Cardiac fibroblast (primary cell): ENCODE data around the gene PPM1F.

Experiments used
- DNase-seq, 2 donors: peaks; one replicate each; pipeline versions ENCODE4 v3.0.0 to v3.0.0-alpha.2; 2010; ENCODE audit warnings: low read depth in 2 of 2
- H3K4me3 ChIP-seq, 2 donors: replicated peaks in 1 of 2; 1 replicate in 1 of 2; 2 replicates in 1 of 2; pipeline ENCODE4 v1.5.1; 2011; ENCODE audit warnings: low read depth in 2 of 2, low read length in 2 of 2, mild to moderate bottlenecking in 2 of 2, moderate library complexity in 1 of 2
- TF ChIP-seq, protein P1 (sequence below): IDR thresholded peaks from one replicate; pipeline ENCODE4 v1.5.1; 2011; ENCODE audit warnings: low read depth, mild to moderate bottlenecking, low read length, inconsistent platforms

PPM1F gene

DNA sequence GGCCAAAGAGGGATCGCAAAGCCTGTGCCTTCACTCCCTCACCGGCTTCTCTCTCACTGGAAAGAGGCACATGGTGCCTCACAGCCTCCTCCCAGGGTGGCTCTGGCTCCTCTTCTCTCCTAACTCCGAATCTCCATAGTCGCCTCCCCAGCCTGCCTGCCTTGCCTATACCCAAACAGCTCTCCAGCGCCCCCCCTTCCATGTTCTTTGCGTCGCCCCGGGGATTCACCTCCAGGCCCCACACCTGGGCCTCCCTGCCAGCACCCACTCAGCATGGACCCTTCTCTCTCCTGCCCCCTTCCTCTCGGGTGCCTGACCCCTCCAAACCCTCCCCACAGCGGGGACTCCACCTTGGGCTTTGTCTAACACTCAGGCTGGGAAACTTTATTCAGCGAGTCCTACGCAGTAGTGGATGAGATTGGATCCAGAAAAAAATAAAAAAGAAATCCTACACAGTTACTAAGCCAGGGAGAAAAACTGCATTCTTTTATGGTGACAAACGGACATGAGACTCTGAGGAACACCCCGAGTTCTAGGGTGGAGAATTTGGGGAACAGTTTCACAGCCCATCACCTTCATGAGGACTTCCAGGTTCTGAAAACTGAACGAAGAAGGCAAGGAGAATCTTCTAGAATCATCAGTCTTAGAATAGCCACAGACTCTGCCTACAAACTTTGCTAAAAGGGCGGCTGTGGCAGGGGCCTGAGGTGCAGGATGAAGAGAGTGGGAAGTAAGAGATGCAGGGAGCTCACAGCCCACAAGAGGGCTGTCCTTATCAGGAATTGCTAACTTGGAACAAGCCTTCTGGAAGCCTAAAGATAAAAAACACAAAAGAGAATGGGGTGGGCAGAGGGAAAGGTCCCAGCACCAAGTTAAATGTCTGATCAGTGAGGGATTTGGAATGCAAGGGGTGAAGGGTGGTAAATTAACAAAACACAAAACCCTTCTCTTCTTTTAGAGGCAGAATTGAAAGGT, 5.3 kb downstream of the PPM1F start:
- DNase-seq: peak; percentile 55 to 73
- no peak overlapping the region for H3K4me3 ChIP-seq
- TF ChIP-seq, protein P1, sequence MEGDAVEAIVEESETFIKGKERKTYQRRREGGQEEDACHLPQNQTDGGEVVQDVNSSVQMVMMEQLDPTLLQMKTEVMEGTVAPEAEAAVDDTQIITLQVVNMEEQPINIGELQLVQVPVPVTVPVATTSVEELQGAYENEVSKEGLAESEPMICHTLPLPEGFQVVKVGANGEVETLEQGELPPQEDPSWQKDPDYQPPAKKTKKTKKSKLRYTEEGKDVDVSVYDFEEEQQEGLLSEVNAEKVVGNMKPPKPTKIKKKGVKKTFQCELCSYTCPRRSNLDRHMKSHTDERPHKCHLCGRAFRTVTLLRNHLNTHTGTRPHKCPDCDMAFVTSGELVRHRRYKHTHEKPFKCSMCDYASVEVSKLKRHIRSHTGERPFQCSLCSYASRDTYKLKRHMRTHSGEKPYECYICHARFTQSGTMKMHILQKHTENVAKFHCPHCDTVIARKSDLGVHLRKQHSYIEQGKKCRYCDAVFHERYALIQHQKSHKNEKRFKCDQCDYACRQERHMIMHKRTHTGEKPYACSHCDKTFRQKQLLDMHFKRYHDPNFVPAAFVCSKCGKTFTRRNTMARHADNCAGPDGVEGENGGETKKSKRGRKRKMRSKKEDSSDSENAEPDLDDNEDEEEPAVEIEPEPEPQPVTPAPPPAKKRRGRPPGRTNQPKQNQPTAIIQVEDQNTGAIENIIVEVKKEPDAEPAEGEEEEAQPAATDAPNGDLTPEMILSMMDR: peak; percentile 70

DNA sequence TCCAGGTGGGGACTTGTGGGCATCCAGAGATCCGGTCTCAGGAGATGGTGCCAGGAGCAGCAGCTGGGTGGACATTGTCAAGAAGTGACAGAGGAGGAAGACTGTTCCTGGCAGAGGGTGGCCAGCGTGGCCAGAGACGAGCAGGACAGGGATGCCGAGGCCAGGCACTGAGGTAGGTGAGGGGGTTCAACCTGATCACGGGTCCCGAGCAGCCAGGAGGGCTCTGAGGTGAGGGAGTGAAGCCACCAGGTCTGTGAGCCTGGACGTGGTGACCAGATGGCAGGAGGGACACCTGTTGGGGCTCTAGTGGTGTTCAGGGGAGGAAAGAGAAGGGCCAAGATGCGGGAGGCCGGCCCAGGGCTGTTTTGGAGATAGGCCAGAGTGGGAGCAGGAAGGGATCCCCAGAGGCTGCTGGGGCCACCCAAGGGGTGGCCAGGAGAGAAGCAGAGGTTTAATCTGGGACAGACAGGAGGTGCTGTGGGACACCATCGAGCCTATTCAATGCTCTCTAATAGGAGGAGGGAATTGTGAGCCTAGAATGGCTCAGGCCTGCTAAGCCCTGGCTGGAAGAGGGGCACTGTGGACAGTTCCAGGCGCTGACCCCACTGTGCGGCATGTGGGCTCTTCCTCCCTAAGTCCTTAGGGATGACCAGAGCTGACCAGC, 6.3 kb downstream of the PPM1F start:
- DNase-seq: no peak
- TF ChIP-seq, protein P1: no peak
- H3K4me3 ChIP-seq: no peak overlapping the region

DNA sequence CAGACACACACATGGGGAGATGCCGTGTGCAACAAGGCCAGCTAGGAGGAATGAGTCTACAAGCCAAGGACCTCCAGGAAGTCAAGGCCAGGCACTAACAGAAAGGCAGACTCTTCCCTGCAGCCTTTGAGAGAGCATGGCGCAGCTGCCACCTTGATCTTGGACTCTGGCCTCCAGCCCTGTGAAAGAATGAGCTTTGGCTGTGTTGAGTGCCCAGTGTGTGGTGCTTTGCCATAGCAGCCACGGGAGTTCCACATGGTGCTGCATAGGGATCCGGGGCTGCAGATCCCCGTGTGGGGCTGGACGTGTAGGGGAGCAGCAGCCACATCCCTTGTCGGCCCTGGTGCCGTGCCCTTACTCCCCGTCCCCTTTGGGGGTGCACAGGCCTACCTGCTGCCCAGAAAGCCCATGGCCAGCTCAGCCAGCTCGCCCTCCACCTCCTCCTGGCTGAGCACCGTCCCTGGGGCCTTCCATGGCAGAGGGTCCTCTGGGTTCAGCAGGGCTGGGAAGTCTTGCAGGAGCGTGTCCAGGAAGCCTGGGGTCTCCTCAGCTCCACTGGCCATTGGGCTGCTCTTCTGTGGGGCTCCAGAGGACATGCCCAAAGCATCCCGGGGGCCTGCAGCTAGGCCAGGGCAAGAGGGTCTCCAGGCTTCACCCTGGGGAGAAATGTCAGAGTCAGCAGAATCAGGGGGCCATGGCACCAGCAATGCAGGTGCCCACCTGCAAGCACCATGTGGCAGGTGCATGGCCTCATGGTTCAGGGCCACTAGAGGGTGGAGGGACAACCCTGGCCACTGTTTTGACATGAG, 7.0 kb downstream of the PPM1F start:
- TF ChIP-seq, protein P1: no peak
- no peak for DNase-seq
- no peak overlapping the region for H3K4me3 ChIP-seq

DNA sequence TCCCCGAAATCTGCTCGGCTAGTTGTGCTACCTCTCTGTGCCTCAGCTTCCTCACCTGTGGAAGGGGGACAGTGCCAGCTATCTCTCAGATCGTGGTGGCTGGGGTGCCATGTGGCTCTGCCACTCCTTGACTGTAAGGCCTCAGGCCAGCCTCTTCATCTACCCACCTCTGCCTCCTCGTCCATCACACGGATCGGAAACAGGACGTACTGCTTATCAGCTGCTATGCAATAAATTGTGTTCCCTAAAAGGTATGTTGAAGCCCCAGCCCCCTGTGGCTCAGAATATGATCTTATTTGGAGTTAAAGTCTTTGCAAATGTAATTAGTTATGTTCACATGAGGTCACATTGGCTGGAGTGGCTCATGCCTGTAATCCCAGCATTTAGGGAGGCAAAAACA, 7.8 kb downstream of the PPM1F start:
- DNase-seq: no peak
- no peak overlapping the region for H3K4me3 ChIP-seq
- TF ChIP-seq, protein P1: no peak

DNA sequence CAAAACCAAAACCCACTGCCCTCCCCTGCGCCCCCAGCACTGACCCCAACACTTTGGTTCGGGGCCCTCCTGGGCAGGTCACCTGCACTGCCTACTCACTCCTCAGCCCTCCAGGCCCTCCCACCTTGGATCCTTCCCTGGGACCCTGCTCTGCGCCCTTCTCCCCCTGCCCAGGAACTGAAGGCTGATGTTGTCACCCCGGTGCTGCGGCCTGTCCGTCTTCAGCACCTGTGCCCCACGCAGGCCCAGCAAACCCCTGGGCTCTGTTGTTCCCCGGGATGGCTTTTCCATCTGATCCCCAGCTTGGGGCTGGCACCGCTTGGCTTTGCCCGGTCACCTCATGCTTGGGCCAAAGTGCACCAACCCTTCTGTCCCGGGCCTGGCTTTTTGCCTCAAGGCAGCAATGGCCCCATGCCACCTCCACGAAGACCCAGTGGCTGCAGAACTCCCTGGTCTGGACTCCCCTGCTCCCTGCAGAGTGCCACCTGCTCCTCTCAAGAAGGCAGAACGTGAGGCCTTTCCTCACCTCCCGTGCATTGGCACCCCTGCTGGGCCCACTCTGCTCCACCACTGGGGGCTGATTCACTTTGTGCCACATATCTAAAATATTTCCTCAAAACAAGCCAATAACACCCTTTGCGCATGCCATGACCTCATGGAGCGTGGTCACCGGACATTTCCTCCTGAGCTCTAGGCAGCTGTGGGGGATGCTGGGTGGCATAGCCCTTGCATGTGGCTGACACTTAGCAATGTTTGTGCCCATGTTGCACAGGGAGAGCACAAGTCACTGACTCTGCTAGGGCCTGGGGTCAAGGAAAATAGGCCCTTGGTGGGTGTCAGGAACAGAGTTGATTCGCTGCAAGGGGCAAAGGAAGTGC, 8.8 kb downstream of the PPM1F start:
- TF ChIP-seq, protein P1: no peak
- DNase-seq: no peak
- H3K4me3 ChIP-seq: no peak overlapping the region
